H1 (cell line): ENCODE measurements around the gene LRBA. TPM values are rescaled to one million over a fixed set of nuclear protein-coding genes. Genes with fewer than 3 reads are reported as not detected.

Experiments used
- CTCF ChIA-PET: fragments of 300-600 bp; sonication (Branson Sonifier 250); formaldehyde crosslinking; loops from one replicate; lab custom pipeline; 2021; ENCODE audit not compliant: partially characterized antibody; lab: Charles Lee
- POLR2A ChIA-PET: fragments of 300-600 bp; sonication (Branson Sonifier 250); formaldehyde crosslinking; loops from one replicate; lab custom pipeline; 2021; ENCODE audit warnings: inconsistent platforms; ENCODE audit not compliant: partially characterized antibody; lab: Charles Lee
- DNase-seq, 2 experiments: peaks; one replicate each; pipeline versions ENCODE4 v3.0.0 to v3.0.0-alpha.2; 2010 to 2022; ENCODE audit warnings: low spot score in 2 of 2, low read depth in 1 of 2, mixed read lengths in 1 of 2
- FAIRE-seq: peaks from 2 replicates; lab custom pipeline; 2011; peaks lifted over from hg19 to GRCh38; lab: Jason Lieb, UNC
- H2AFZ ChIP-seq: 2 replicates; pipeline ENCODE4 v1.8.1; 2012; ENCODE audit warnings: low read length, inconsistent platforms
- H2AK5ac ChIP-seq: 2 replicates; pipeline ENCODE4 v1.6.1; 2013; ENCODE audit warnings: low read depth, low read length
- H2BK120ac ChIP-seq: replicated peaks from 2 replicates; pipeline ENCODE3; 2013; ENCODE audit warnings: low read depth, low read length, inconsistent platforms
- H2BK12ac ChIP-seq: 2 replicates; pipeline ENCODE4 v1.6.1; 2013; ENCODE audit warnings: low read depth, low read length
- H2BK15ac ChIP-seq: 2 replicates; pipeline ENCODE4 v1.6.1; 2013; ENCODE audit warnings: low read length
- H2BK20ac ChIP-seq: 2 replicates; pipeline ENCODE4 v1.6.1; 2013; ENCODE audit warnings: low read length
- H2BK5ac ChIP-seq: 2 replicates; pipeline ENCODE4 v1.6.1; 2013; ENCODE audit warnings: low read depth, low read length
- H3K14ac ChIP-seq: 2 replicates; pipeline ENCODE4 v1.6.1; 2013; ENCODE audit warnings: inconsistent platforms; ENCODE audit not compliant: insufficient read length
- H3K18ac ChIP-seq: 2 replicates; pipeline ENCODE4 v1.6.1; 2013; ENCODE audit warnings: low read length; ENCODE audit errors: extremely low read depth
- H3K23ac ChIP-seq: 2 replicates; pipeline ENCODE4 v1.6.1; 2013; ENCODE audit warnings: inconsistent platforms; ENCODE audit not compliant: insufficient read length
- H3K23me2 ChIP-seq: 2 replicates; pipeline ENCODE4 v1.6.1; 2013; ENCODE audit warnings: low read depth, low read length
- H3K27ac ChIP-seq: 2 replicates; pipeline ENCODE4 v1.6.1; 2011; ENCODE audit warnings: low read depth, low read length, inconsistent platforms
- H3K27me3 ChIP-seq, 4 experiments: replicated peaks in 1 of 4; 1 replicate in 1 of 4; 2 replicates in 3 of 4; pipeline versions ENCODE4 v1.6.1 to v1.8.1; 2011 to 2013; ENCODE audit warnings: low read length in 3 of 4, mild to moderate bottlenecking in 3 of 4, inconsistent platforms in 2 of 4, mixed read lengths in 2 of 4, moderate library complexity in 1 of 4; ENCODE audit not compliant: control insufficient read depth in 3 of 4, insufficient read depth in 3 of 4; ENCODE audit errors: extremely low read depth in 1 of 4
- H3K36me3 ChIP-seq, 4 experiments: 2 replicates each; pipeline versions ENCODE4 v1.6.1 to v1.8.1; 2011 to 2013; ENCODE audit warnings: mild to moderate bottlenecking in 4 of 4, low read length in 3 of 4, moderate library complexity in 2 of 4, control low read depth in 1 of 4, inconsistent platforms in 1 of 4; ENCODE audit not compliant: insufficient read depth in 4 of 4, control insufficient read depth in 2 of 4
- H3K4ac ChIP-seq: replicated peaks from 2 replicates; pipeline ENCODE3; 2013; ENCODE audit warnings: low read length, low read depth, mixed read lengths, inconsistent platforms; ENCODE audit not compliant: insufficient read length
- H3K4me1 ChIP-seq, 4 experiments: replicated peaks in 1 of 4; 1 replicate in 1 of 4; 2 replicates in 3 of 4; pipeline versions ENCODE4 v1.6.1 to v1.8.1; 2011 to 2013; ENCODE audit warnings: low read length in 3 of 4, inconsistent platforms in 2 of 4, mixed read lengths in 1 of 4; ENCODE audit not compliant: insufficient read depth in 4 of 4, control insufficient read depth in 3 of 4
- H3K4me2 ChIP-seq, 2 experiments: 2 replicates each; pipeline versions ENCODE4 v1.6.1 to v1.8.1; 2011 to 2013; ENCODE audit warnings: low read depth in 2 of 2, low read length in 2 of 2, control low read depth in 1 of 2, inconsistent platforms in 1 of 2, mild to moderate bottlenecking in 1 of 2; ENCODE audit not compliant: insufficient read depth in 1 of 2
- H3K4me3 ChIP-seq, 4 experiments: fragments of 200-600, 300-600 bp in 1 of 4; sonication (generic), shearing (Covaris generic), sonication (Bioruptor Twin) in 1 of 4; 2 replicates each; pipeline versions ENCODE4 v1.5.1 to v1.8.1; 2011 to 2016; ENCODE audit warnings: low read length in 4 of 4, low read depth in 3 of 4, control low read depth in 2 of 4, inconsistent platforms in 2 of 4, mild to moderate bottlenecking in 2 of 4, mixed read lengths in 1 of 4, moderate library complexity in 1 of 4; ENCODE audit not compliant: insufficient read depth in 2 of 4; ENCODE audit errors: extremely low read depth in 1 of 4
- H3K56ac ChIP-seq: replicated peaks from 2 replicates; pipeline ENCODE3; 2013; ENCODE audit warnings: low read depth, mild to moderate bottlenecking, mixed read lengths, low read length, inconsistent platforms; ENCODE audit not compliant: insufficient read length
- H3K79me1 ChIP-seq: 2 replicates; pipeline ENCODE4 v1.6.1; 2013; ENCODE audit warnings: low read depth, low read length, control low read depth
- H3K79me2 ChIP-seq, 2 experiments: 2 replicates each; pipeline versions ENCODE4 v1.6.1 to v1.8.1; 2012 to 2013; ENCODE audit warnings: low read length in 2 of 2, mild to moderate bottlenecking in 2 of 2, inconsistent platforms in 1 of 2; ENCODE audit not compliant: insufficient read depth in 2 of 2, control insufficient read depth in 1 of 2
- H3K9ac ChIP-seq, 4 experiments: replicated peaks in 1 of 4; 1 replicate in 1 of 4; 2 replicates in 3 of 4; pipeline versions ENCODE4 v1.6.1 to v1.8.1; 2011 to 2013; ENCODE audit warnings: low read depth in 3 of 4, low read length in 3 of 4, control low read depth in 2 of 4, mild to moderate bottlenecking in 2 of 4, moderate library complexity in 2 of 4, inconsistent platforms in 1 of 4; ENCODE audit errors: extremely low read depth in 1 of 4
- H3K9me3 ChIP-seq, 2 experiments: 2 replicates each; pipeline versions ENCODE4 v1.6.1 to v1.8.1; 2012 to 2013; ENCODE audit warnings: mild to moderate bottlenecking in 2 of 2, moderate library complexity in 2 of 2, control low read depth in 1 of 2, inconsistent platforms in 1 of 2, low read depth in 1 of 2, low read length in 1 of 2, mixed read lengths in 1 of 2; ENCODE audit not compliant: insufficient read depth in 2 of 2
- H4K20me1 ChIP-seq, 2 experiments: replicated peaks in 1 of 2; 2 replicates each; pipeline versions ENCODE3 to v1.8.1; 2011 to 2013; ENCODE audit warnings: inconsistent platforms in 2 of 2, low read length in 2 of 2, mild to moderate bottlenecking in 1 of 2; ENCODE audit not compliant: insufficient read depth in 2 of 2, control insufficient read depth in 1 of 2
- H4K5ac ChIP-seq: 2 replicates; pipeline ENCODE4 v1.6.1; 2013; ENCODE audit warnings: low read length, low read depth, mixed read lengths, inconsistent platforms; ENCODE audit not compliant: insufficient read length
- H4K8ac ChIP-seq: 2 replicates; pipeline ENCODE4 v1.8.0; 2013; ENCODE audit warnings: mild to moderate bottlenecking, moderate library complexity, low read length, inconsistent platforms; ENCODE audit not compliant: insufficient read depth; ENCODE audit errors: extremely low read depth
- H4K91ac ChIP-seq: replicated peaks from 2 replicates; pipeline ENCODE3; 2013; ENCODE audit warnings: low read length, mixed read lengths, inconsistent platforms; ENCODE audit not compliant: insufficient read length
- BCL11A ChIP-seq, 2 experiments: IDR thresholded peaks; one replicate each; pipeline ENCODE4 v1.6.1; 2011; ENCODE audit warnings: low read depth in 2 of 2, low read length in 2 of 2, mild to moderate bottlenecking in 2 of 2
- CEBPB ChIP-seq: IDR thresholded peaks from 2 replicates; pipeline ENCODE4 v1.6.1; 2012; ENCODE audit warnings: low read depth, low read length
- CHD2 ChIP-seq: IDR thresholded peaks from 2 replicates; pipeline ENCODE4 v1.6.1; 2012; ENCODE audit warnings: low read length, improper control_type of control experiment
- E2F6 ChIP-seq: IDR thresholded peaks from 2 replicates; pipeline ENCODE4 v1.6.1; 2012; ENCODE audit warnings: inconsistent platforms
- EP300 ChIP-seq, 2 experiments: IDR thresholded peaks; 1 replicate in 1 of 2; 2 replicates in 1 of 2; pipeline ENCODE4 v1.6.1; 2011 to 2012; ENCODE audit warnings: low read depth in 2 of 2, low read length in 2 of 2, mild to moderate bottlenecking in 2 of 2, borderline replicate concordance in 1 of 2, inconsistent platforms in 1 of 2, moderate library complexity in 1 of 2
- PHF8 ChIP-seq: fragments of 200-600 bp; sonication (generic); conservative IDR thresholded peaks from 2 replicates; pipeline ENCODE4 v1.7.1; 2012; ENCODE audit warnings: low read depth, mild to moderate bottlenecking, inconsistent platforms, low read length, moderate library complexity
- RXRA ChIP-seq: IDR thresholded peaks from 2 replicates; pipeline ENCODE4 v1.6.1; 2011; ENCODE audit warnings: low read depth, mild to moderate bottlenecking, low read length, moderate library complexity; ENCODE audit not compliant: insufficient read depth
- SIX5 ChIP-seq: IDR thresholded peaks from 2 replicates; pipeline ENCODE4 v1.6.1; 2011; ENCODE audit warnings: mild to moderate bottlenecking, low read depth, low read length
- SUZ12 ChIP-seq: fragments of 200-600 bp; sonication (generic); IDR thresholded peaks from 2 replicates; pipeline ENCODE4 v1.6.1; 2012; ENCODE audit warnings: mild to moderate bottlenecking, inconsistent platforms, low read length, moderate library complexity, mixed read lengths
- polyA plus RNA-seq, 7 experiments: library from polyadenylated mRNA; depleted of rRNA in 3 of 7; stranded (reverse) in 5 of 7; unstranded in 2 of 7; fragments of >200 nt in 5 of 7; fragments of 200-250 nt in 2 of 7; gene quantifications; 1 replicate in 5 of 7; 2 replicates in 1 of 7; 4 replicates in 1 of 7; pipeline versions ENCODE4 v1.2.1 to v1.2.3, GENCODE V29; 2011 to 2013; ENCODE audit warnings: missing spikeins in 2 of 7, mixed read lengths in 2 of 7
- total RNA-seq: library from RNA; stranded (reverse); fragmentation: NEBNext Ultra II Directional; extraction: Animal tissue kit (Norgen Biotek cat#: 25700); gene quantifications from 2 replicates; pipeline ENCODE4 v1.2.1, GENCODE V29; 2021

The LRBA gene
- total and polyA plus RNA-seq, 2 of the 8 experiments (the other 6 are each of a cell fraction or from before 2014, with no cell fraction given) = 54.6 to 83.2 TPM

DNA sequence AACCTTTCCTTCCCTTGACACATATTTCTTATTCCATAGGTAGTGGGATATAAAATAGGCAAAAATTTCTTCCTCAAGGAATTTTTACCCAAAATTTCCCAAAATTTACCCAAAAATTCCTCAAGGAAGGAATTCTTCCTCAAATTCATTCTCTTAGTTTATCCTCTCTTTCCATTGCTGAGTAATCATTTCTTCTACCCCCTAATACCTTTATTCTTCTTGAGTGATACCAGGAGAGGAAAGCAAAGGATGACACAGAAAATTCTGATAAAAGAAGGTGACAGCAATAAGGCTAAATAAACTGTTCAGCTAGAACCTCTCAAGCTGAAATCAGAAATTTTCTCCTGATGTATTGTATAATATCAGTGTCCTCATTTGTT, 624.6 kb downstream of the LRBA start:
- Histone ChIP-seq H2AFZ (no peak overlapping the region), H3K23ac (no peak overlapping the region), H4K5ac (no peak overlapping the region), H3K23me2 (no peaks in the 10 kb centered on the region), H2BK12ac (no peak overlapping the region), H4K8ac (no peak overlapping the region), H3K4me2 (no peak overlapping the region), H3K56ac (no peak overlapping the region), H4K91ac (no peak overlapping the region), H3K27me3 (no peaks in the 10 kb centered on the region), H3K9me3 (no peaks in the 10 kb centered on the region), H3K36me3 (no peaks in the 10 kb centered on the region), H2BK20ac (no peak overlapping the region), H3K4me1 (peaks cover 0 to 3% (median 2%) of the 10 kb centered on the region in 4 experiments; a peak in 1 of 7 replicates), H3K27ac (no peak overlapping the region), H3K18ac (no peak overlapping the region), H3K4me3 (no peak overlapping the region), H2BK15ac (no peak overlapping the region), H3K14ac (no peak overlapping the region)
- POLR2A ChIA-PET = no interaction called here
- no peak for DNase-seq
- TF ChIP-seq PHF8 = no peak
- TF ChIP-seq SIX5 = no peak
- no peak for TF ChIP-seq RXRA
- TF ChIP-seq CHD2 = no peak
- TF ChIP-seq EP300 (IDR thresholded peaks at IDR 0.05; ENCODE audit: borderline replicate concordance in 1 of 2, low read depth in 2 of 2, low read length in 2 of 2) = no peak
- no peak for TF ChIP-seq BCL11A (IDR thresholded peaks at IDR 0.05; ENCODE audit: low read depth in 2 of 2, low read length in 2 of 2)
- no peak for TF ChIP-seq CEBPB
- TF ChIP-seq SUZ12 = no peak
- no peak for TF ChIP-seq E2F6
- TF ChIP-seq, all 59 proteins: peak for 0
- no peaks in the 10 kb centered on the region for H4K20me1 ChIP-seq
- no peak overlapping the region for H3K9ac ChIP-seq
- no peak overlapping the region for H2BK5ac ChIP-seq
- CTCF ChIA-PET = no interaction called here
- no peak overlapping the region for H2BK120ac ChIP-seq
- no peaks in the 10 kb centered on the region for H3K79me1 ChIP-seq
- H3K79me2 ChIP-seq = no peaks in the 10 kb centered on the region
- FAIRE-seq = no peak
- no peak overlapping the region for H3K4ac ChIP-seq
- no peak overlapping the region for H2AK5ac ChIP-seq
